Caki2 (cell line): Measurements from ENCODE around the gene GRK1. TPM values are rescaled to one million over a fixed set of nuclear protein-coding genes. Genes with fewer than 3 reads are reported as not detected.

Source experiments
- DNase-seq: peaks from one replicate; pipeline ENCODE4 v3.0.0-alpha.2; 2015; ENCODE audit warnings: low read depth
- in situ Hi-C: cut with HindIII; loops from 2 replicates; pipeline ENCODE4 v1.10.0; 2016; ENCODE audit warnings: low sequenced_read_pairs, low pct_unique_long_range_greater_than_20kb, mixed read lengths
- total RNA-seq: library from RNA; depleted of rRNA; stranded (reverse); fragments of >200 nt; shearing (Covaris generic); gene quantifications from 2 replicates; pipeline ENCODE4 v1.2.3, GENCODE V29; 2014; ENCODE audit warnings: low replicate concordance

The GRK1 gene
- total RNA-seq, 1 experiment from 2014 or later = not detected

DNA sequence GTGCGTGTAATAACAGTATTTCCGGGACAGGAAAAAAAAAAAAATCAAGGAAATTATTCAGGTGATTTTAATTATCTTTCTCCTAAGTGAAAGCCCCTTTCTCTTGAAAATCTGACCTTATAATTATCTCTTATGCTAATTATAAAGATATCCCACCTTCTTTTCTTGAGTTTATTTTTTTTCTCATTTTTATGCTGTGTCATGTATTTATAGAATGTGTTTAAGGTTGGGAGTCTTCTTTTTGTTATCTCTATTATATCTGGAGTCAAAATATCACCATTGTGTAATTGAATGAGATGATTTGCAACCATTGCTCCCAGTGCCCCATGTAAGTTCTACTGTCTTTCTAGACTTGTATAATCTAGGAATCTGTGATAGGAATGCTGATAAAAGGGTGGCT is 95.1 kb downstream of the GRK1 start:
- in situ Hi-C loops = no loop called here
- DNase-seq = no peak

DNA sequence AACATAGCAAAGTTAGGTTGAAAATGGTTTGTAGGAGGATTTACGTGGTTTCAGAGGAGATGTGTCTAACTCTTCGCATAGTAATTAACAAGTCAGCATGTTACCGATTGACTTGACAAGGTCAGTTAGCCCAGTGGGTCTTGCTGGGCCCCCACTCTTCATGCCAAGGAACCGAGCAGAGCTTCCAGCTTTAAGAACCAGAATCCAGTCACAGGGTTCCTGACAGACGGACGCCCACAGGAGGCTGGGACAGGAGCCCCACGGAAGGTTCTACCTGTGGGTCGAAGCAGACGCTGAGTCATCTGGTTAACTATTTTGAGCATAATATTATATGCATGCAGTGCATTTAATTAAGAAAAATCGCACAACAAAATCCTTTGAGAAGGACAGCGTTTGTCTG is 95.5 kb downstream of the GRK1 start:
- no peak for DNase-seq
- in situ Hi-C loops = no loop called here

DNA sequence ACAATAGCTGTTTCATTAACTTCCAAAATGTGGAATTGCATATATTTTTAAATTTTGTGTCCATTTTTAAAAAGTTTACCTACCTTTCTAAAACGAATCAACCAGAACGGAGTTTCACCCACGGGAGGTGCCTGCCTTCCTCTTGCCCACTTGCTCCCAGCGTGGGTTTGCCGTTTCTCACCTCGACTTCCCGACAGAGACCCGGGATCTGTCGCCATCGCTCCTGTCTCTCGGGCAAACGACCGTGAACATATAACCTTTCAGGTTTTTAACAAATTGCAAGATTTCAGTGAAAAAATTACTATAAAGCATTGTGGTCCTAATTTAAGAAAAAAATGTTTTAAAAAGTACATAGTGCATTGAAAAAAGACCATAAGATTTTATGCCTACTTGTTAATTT is 96.2 kb downstream of the GRK1 start:
- in situ Hi-C loops = no loop called here
- no peak for DNase-seq

GRCh38 chr13:113763961-113764792 is 97.2 kb downstream of the GRK1 start:
- no peak for DNase-seq
- in situ Hi-C loops = no loop called here

DNA sequence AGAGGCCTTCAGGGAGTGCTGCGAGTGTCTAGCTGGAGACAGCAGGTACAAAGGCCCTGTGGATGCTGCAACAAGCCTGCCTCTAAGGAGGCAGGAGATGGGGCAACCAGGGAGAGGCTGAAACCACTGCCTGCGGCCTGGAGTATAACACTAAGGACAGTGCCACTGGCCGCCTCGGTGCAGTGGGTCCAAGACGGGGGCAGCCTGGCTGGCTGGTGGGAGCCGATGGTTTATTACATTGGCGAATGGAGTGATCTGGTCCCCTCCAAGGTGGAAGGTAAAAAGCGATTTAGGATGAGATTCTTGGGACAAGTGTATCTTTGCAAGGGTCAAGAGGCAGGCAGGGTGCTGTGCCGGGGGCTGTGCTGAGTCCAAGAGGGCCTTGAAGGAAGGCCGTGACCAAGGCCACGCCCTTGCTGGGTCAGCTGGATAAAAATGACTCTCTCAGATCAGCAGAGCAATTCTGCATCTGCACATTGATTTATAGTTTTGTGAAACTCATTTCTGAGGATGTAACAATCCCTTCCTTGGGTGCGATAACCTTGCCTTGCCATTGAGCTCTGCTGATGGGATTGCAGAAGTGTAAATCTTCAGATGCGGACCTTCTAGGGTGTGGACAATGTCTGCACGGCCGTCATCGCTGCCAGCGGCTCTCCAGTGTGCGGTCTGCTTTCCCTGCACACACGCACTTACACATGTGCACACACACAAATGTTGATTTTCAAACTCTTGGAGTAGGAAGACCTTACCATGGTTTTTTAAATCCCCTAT is 98.0 kb downstream of the GRK1 start:
- no peak for DNase-seq
- in situ Hi-C loops = no loop called here

GRCh38 chr13:113765564-113765910 is 98.5 kb downstream of the GRK1 start:
- in situ Hi-C loops = no loop called here
- DNase-seq = no peak

- no peak for DNase-seq
- in situ Hi-C loops = no loop called here
Observed at GRCh38 chr13:113766035-113766800, 99.2 kb downstream of the GRK1 start.

DNA sequence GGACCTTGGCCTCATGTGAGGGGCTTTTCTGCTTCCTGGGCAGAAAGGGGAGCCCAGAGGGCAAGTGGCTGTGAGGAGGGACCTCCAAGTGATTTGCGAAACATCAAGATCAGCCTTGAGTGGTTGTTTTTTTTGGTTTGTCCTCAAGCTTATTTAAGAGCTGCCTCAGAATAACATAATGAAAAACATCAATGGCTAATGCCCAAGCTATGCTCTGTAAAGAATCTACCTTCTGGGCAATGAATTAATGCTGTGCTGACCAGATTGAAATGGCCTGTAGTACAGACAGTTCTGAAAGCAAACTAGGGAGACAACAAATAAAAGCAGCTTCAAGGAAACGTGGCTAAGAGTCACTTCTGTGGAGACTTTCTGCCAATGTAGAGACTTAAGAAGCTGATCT is 100.3 kb downstream of the GRK1 start:
- no peak for DNase-seq
- in situ Hi-C loops = no loop called here

GRCh38 chr13:113768018-113768905 is 101.2 kb downstream of the GRK1 start:
- in situ Hi-C loops = no loop called here
- DNase-seq = no peak

DNA sequence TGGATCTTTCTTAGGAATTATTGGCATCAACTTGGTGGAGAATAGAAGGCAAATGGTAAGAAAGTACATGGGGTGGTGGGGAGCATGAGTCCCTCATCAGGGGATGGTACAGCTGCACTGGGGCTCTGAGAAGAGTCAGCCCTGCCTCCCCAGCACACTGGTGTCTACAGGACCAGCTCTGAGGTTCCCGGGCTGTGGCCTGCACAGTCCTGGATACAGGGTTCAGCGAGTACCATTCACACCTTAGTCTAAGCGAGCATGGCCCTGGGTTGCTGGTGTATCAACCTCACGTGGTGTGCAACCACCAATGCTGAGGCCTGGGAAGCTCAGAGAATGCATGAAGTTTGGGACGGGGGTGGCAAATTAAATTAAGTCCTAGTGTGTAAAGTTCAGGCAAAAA is 102.1 kb downstream of the GRK1 start:
- no peak for DNase-seq
- in situ Hi-C loops = no loop called here

- DNase-seq = no peak
- in situ Hi-C loops = no loop called here
Observed at GRCh38 chr13:113769881-113770280, 102.9 kb downstream of the GRK1 start.

GRCh38 chr13:113770441-113770840 is 103.4 kb downstream of the GRK1 start:
- no peak for DNase-seq
- in situ Hi-C loops = no loop called here

GRCh38 chr13:113770937-113771336 is 103.9 kb downstream of the GRK1 start:
- DNase-seq = no peak
- in situ Hi-C loops = no loop called here

GRCh38 chr13:113771709-113772331 is 104.8 kb downstream of the GRK1 start:
- no peak for DNase-seq
- in situ Hi-C loops = no loop called here

DNA sequence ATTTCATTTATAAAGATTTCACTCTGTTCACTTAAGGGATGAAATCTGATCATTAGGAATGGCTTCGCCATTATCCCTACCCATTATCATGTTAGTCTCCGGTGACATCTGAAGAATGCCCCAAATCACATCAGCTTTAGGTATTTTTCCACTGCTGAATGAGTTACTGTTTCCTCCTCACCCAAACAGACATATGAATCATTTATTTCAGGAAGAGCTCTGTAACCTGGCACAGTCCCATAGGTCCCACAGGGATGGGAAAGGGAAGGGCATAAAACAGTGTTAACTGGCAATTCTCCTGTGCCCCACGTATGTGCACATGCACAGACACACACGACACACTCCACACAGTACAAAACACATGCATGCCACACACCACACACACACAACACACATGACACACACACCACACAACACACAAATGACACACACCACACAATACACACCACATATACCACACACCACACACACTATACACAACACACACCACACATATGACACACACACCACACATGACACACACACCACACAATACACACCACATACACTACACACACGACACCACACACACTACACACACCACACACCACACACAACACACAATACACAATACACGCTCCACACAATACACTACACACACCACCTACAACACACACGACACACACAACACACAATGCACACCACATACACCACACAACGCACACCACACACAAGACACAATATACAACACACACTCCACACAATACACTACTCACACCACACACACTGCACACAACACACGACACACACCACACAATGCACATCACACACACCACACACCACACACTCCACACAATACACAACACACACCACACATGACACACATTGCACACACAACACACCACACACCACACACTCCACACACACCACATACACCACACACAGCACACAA is 107.4 kb downstream of the GRK1 start:
- in situ Hi-C loops = no loop called here
- DNase-seq = no peak

DNA sequence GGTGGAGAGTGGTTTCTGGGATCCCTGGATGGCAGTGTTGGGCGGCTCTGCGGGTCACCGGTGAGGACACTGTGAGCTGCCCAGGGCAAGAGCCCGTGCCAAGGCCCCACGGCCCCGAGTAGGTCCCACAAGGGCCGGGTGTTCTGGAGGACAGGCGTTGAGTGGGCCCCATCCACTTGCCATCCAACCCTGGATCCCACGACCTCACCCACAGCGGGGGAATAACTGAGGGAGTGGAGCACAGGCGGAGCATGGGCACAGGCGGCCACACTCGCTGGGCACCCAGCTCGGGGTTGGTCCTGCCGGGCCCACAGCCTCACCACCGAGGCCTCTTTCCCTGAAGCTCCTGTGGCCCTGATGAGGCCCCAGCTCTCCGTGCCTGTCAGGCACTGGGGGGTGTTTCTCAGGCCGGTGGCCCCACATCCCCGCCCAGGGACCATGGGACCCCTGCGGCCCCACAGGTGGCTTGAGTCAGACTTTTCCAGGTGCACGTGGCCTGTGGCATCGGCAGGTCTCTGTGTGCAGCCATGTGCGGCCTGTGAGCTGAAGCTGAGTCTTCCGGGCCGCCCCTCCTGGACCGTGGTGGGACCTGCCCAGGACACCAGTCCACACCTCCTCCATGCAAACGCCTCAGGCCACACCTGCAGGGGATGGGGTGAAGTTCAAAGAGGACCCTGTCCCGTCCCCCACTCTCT is 108.6 kb downstream of the GRK1 start:
- DNase-seq = no peak
- in situ Hi-C loops = no loop called here
